HG03571 (cell line): ENCODE measurements around the gene OAT.
A peak's percentile ranks its signal among the peaks of the same experiment; 100 is the strongest.

Experiments
- ATAC-seq: cut with Tn5 transposase; IDR thresholded peaks from one replicate; pipeline ENCODE4 v1.9.1; 2021; ENCODE audit not compliant: unreplicated experiment

Gene OAT

GRCh38 chr10:124418726-124419501, at the start of gene OAT:
OAT (minus strand) TSS chr10:124418923; CDS start chr10:124412171, 6,752 bp downstream.
- ATAC-seq, result peak; percentile 97

DNA sequence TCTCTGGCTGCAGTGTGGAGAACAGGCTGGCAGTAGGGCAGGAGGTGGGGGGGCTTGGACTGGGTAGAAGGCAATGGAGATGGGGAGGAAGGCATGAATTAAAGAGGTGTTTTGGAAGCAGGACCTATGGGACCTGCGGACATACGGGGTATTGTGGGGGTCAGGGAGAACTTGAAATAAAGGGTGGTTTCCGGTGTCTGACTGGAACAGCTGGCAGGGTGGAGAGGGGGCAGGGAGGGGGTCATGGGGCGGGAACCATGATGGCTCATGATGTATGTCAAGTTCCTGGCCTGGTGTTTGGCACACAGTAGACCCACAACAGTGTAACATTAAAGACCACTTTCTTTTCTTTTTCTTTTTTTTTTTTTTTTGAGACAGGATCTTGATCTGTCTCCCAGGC, 48.4 kb upstream of the OAT start:
- no peak for ATAC-seq

GRCh38 chr10:124465777-124466488, 47.2 kb upstream of the OAT start:
- ATAC-seq, result no peak

DNA sequence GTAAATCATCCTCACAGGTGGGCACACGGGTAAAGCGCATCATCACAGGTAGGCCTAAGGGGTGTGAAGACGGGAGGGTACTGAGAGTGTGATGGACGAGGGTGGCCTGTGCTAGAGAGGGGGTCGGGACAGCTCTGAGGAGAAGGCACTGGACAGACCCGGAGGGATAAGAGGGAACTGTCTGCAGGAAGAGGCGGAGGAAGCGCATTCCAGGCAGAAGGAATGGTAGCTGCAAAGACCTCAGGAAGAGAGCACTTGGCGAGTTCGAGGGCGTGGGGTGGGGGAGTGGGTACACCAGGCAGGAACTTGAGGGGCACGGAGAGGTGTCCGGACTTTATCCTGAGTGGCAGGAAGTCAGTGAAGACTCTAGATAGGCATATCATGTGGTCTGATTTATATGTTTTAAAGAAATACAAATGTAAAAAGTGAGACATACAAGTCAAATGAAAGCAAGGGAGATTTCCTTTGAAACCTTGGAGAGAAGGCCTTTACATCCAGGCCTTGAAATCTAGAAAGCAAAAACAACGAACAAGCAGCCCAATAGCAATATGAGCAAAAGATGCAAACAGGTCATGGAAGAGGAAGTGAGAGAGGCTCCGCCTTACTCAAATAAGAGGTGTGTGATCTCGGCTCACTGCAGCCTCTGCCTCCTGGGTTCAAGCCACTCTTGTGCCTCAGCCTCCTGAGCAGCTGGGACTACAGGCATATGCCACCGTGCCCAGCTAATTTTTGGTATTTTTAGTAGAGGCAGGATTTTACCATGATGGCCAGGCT, 46.5 kb upstream of the OAT start:
- peak; percentile 40 for ATAC-seq

- no peak for ATAC-seq
These were observed 45.6 kb upstream of the OAT start for GRCh38 chr10:124464028-124464965.

DNA sequence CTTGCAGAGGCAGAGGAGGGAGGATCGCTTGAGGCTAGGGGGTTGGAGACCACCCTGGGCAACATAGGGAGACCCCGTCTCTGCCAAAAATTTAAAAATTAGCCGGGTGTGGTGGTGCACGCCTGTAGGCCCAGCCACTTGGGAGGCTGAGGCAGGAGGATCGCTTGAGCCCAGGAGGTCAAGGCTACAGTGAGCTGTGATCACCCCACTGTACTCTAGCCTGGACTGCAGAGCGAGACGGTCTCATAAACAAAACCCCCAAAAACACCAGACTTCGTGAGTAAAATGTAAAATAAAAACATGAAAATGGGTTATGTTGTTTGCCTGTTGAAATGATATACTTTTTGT, 43.6 kb upstream of the OAT start:
- no peak for ATAC-seq

DNA sequence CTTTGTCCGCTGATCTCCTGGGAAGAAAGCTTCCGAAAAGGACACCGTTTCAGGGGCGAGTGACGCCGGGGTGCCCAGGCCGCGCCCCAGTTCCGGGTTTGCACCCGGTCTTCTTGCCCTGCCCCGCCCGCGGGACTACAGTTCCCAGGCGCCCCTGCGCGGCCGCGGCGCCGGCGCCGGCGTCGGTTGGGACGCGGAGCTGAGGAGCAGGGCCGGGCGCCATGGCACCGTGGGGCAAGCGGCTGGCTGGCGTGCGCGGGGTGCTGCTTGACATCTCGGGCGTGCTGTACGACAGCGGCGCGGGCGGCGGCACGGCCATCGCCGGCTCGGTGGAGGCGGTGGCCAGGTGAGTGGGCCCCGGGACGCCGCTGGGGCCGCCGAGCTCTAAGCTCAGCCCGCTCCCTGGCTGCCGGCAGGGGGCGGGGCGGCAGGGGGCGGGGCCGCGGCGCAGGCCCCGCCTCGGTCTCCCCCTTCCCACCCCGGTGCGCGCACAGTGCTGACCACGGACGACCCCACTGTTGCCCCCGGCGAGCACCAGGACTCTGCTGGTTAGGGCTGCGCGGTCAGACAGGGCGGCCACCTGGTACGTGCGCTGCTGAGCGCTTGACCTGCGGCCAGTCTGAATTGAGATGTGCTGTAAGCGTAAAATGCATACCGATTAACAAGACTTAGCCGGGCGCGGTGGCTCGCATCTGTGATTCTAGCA, 43.1 kb upstream of the OAT start, which contains the start of gene LHPP:
LHPP (plus strand) TSS at position 182 of the 706 bp plus-strand sequence; CDS start at position 222, 40 bp downstream.
- peak; percentile 92 for ATAC-seq

- no peak for ATAC-seq
These were observed 41.4 kb upstream of the OAT start for GRCh38 chr10:124460144-124460543.

DNA sequence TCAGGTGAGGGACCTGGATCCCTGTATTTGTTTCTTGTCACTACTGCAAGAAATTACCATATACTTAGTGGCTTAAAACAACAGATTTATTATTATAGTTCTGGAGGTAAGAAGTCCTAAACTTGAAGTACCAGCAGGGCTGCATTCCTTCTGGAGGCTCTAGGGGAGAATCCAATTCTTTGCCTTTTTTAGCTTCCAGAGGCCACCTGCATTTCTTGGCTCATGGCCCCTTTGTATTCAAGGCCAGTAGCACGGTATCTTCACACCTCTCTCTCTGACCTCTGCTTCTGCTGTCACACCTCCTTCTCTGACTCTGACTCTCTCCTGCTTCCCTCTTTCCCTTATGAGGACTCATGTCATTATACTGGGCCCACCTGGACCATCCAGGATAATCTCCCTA, 40.7 kb upstream of the OAT start:
- no peak for ATAC-seq

- ATAC-seq, result no peak
These were observed 40.2 kb upstream of the OAT start for GRCh38 chr10:124458889-124459288.

DNA sequence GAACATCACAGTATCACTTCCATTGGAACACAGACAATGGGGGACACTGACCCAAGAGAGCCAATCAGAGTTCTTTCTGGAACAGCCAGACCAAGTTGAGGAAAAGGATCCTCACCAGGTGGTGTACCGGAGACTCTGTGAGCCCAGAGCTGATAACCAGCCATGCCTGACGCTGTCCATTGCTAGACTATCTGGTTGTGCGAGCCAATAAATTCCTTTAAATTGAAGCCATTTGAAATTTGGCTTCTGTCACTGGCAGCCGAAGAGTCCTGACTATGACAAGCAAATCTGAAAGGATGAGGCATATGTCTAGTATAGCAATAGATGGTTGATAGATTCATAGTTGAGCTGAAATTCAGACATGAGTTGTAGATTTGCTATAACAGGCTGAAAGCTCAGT, 39.8 kb upstream of the OAT start:
- no peak for ATAC-seq

GRCh38 chr10:124455441-124455840, 36.7 kb upstream of the OAT start:
- ATAC-seq, result no peak

DNA sequence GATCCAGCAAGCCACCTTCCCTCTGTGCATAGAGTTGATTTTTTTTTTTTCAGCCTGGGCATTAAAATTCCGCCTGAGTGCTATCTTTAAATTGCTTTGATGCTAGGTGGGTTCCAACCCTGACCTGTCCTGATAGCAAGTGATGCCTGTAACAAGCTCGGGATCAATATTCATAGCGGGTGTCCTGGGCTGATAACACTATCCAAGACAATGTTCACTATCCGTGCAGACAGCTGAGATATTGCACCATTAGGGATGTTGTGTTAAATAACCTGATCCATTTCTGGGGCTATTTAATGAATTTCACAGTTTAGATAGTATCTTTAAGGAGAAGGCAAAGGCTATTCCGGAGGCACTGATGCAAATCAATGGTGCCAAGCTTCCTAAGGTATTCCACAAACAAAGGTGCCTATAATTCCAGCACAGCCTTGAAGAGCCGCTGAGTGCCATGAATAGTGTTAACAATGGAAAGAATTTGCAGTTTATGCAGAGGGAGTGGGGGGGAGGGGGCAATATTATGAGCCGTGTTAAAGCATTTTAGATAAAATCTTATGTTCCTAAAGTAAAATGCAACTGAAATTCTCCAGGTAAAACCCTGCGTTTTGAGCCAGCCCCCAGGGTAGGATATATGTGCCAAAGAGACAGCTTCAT, 35.4 kb upstream of the OAT start:
- no peak for ATAC-seq

- ATAC-seq, result no peak
These were observed 32.6 kb upstream of the OAT start for GRCh38 chr10:124451276-124451675.

GRCh38 chr10:124450783-124451057, 32.0 kb upstream of the OAT start:
- ATAC-seq, result no peak

DNA sequence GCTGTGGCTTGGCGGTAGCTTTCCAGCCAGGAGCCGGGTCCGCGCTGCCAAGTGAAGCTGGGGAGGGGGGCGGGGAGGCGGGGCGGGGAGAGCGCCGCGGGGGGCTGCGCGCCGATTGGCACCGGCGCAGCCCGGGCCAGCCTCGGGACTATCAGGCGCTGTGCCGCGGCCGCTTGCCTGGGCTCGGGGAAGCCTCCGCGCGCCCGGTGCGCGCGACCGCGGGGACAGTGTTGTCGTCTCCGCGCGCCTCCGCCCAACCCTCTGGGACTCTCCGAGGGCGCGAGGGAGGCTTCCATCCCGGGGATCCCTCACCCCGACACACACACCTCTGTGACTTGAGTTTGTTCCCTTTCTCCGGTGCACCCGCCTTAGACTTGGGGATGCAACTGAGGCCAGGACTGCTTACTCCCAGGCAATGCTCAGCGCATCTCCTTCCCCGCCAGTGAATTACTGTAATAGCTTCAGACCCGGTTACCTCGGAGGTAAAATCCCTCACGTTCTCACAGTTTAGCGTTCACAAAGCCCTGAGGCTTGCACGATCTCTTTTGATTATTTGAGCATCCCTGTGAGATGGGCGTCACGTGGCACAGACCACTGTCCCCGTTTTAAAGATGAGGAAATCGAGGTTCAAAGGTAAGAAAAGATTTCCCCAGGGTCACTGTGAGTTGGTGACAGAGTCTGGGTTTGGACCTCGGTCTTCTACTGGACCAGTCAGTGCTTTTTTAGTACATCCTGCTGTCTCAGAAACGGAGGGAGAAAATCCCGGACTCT, 31.5 kb upstream of the OAT start, which contains the start of gene NKX1-2:
NKX1-2 (minus strand) TSS at position 24 of the 771 bp plus-strand sequence. CDS start 92 bp downstream, outside the sequence.
- no peak for ATAC-seq

- no peak for ATAC-seq
These were observed 30.7 kb upstream of the OAT start for GRCh38 chr10:124449170-124450011.

- ATAC-seq, result no peak
These were observed 30.0 kb upstream of the OAT start for GRCh38 chr10:124448696-124449169.
